Progenitor cell of endocrine pancreas (in vitro differentiated cells): ENCODE results near the gene CPT1C. TPM values are rescaled to one million over a fixed set of nuclear protein-coding genes. Genes with fewer than 3 reads are reported as not detected.
A peak's percentile ranks its signal among the peaks of the same experiment; 100 is the strongest.

Experiments
- DNase-seq: peaks from one replicate; pipeline ENCODE4 v3.0.0; 2021; ENCODE audit warnings: low spot score; ENCODE audit not compliant: unreplicated experiment
- H3K27ac Mint-ChIP-seq: 2 replicates; pipeline ENCODE4 v1.8.0; 2021; ENCODE audit warnings: mild to moderate bottlenecking, moderate library complexity, mixed read lengths
- H3K27me3 Mint-ChIP-seq: 2 replicates; pipeline ENCODE4 v1.8.0; 2021; ENCODE audit warnings: mixed read lengths
- H3K36me3 Mint-ChIP-seq: 2 replicates; pipeline ENCODE4 v1.8.0; 2022; ENCODE audit warnings: mixed read lengths; ENCODE audit not compliant: insufficient read depth
- H3K4me1 Mint-ChIP-seq: 2 replicates; pipeline ENCODE4 v1.8.0; 2021; ENCODE audit warnings: low read depth, mixed read lengths
- H3K4me3 Mint-ChIP-seq: 2 replicates; pipeline ENCODE4 v1.8.0; 2021; ENCODE audit warnings: low read depth, mild to moderate bottlenecking, moderate library complexity, mixed read lengths
- H3K9me3 Mint-ChIP-seq: 2 replicates; pipeline ENCODE4 v1.8.0; 2021; ENCODE audit warnings: low read depth, mixed read lengths
- CTCF ChIP-seq: fragments of 200-600 bp; sonication (generic); IDR thresholded peaks from one replicate; pipeline ENCODE4 v1.5.0; 2021; ENCODE audit warnings: antibody characterized with exemption, mild to moderate bottlenecking; ENCODE audit not compliant: unreplicated experiment
- total RNA-seq: library from RNA; stranded (reverse); gene quantifications from 2 replicates; pipeline ENCODE4 v1.2.1, GENCODE V29; 2021

The CPT1C gene
- total RNA-seq, 1 donor from 2014 or later: 49.9 TPM

- H3K36me3 Mint-ChIP-seq: peaks cover 22% of the 10 kb centered on the region
- no peaks in the 10 kb centered on the region for H3K27me3 Mint-ChIP-seq
- no peak for TF ChIP-seq CTCF
- H3K27ac Mint-ChIP-seq: no peak overlapping the region
- H3K9me3 Mint-ChIP-seq: no peaks in the 10 kb centered on the region
- H3K4me3 Mint-ChIP-seq: no peak overlapping the region
- no peak for DNase-seq
- peaks cover 17% of the 10 kb centered on the region for H3K4me1 Mint-ChIP-seq
These were observed 9.1 kb upstream of the CPT1C start for GRCh38 chr19:49681830-49682229.

- Mint-ChIP-seq H3K4me1 (peaks cover 17% of the 10 kb centered on the region), H3K36me3 (peaks cover 24% of the 10 kb centered on the region), H3K27ac (no peak overlapping the region), H3K9me3 (no peaks in the 10 kb centered on the region), H3K4me3 (no peak overlapping the region), H3K27me3 (no peaks in the 10 kb centered on the region)
- TF ChIP-seq CTCF: no peak
- DNase-seq: no peak
These were observed 8.6 kb upstream of the CPT1C start for GRCh38 chr19:49682274-49682673.

- Mint-ChIP-seq H3K4me1 (peaks cover 11% of the 10 kb centered on the region), H3K9me3 (no peaks in the 10 kb centered on the region), H3K36me3 (peaks cover 25% of the 10 kb centered on the region), H3K4me3 (no peak overlapping the region), H3K27ac (no peak overlapping the region), H3K27me3 (no peaks in the 10 kb centered on the region)
- no peak for TF ChIP-seq CTCF
- no peak for DNase-seq
These were observed 7.1 kb upstream of the CPT1C start for GRCh38 chr19:49683814-49684250.

- DNase-seq: no peak
- no peaks in the 10 kb centered on the region for H3K27me3 Mint-ChIP-seq
- peaks cover 25% of the 10 kb centered on the region for H3K36me3 Mint-ChIP-seq
- no peak overlapping the region for H3K27ac Mint-ChIP-seq
- TF ChIP-seq CTCF: peak; percentile 38
- H3K4me1 Mint-ChIP-seq: peaks cover 11% of the 10 kb centered on the region
- H3K9me3 Mint-ChIP-seq: no peaks in the 10 kb centered on the region
- H3K4me3 Mint-ChIP-seq: no peak overlapping the region
These were observed 6.5 kb upstream of the CPT1C start for GRCh38 chr19:49684251-49684982.

- Mint-ChIP-seq H3K4me3 (no peak overlapping the region), H3K9me3 (no peaks in the 10 kb centered on the region), H3K27ac (no peak overlapping the region), H3K36me3 (peaks cover 25% of the 10 kb centered on the region), H3K27me3 (no peaks in the 10 kb centered on the region), H3K4me1 (peaks cover 7% of the 10 kb centered on the region)
- no peak for TF ChIP-seq CTCF
- no peak for DNase-seq
These were observed 5.8 kb upstream of the CPT1C start for GRCh38 chr19:49684983-49685553.
